Measurements from ENCODE around the gene ANKS3.

The ANKS3 gene

DNA sequence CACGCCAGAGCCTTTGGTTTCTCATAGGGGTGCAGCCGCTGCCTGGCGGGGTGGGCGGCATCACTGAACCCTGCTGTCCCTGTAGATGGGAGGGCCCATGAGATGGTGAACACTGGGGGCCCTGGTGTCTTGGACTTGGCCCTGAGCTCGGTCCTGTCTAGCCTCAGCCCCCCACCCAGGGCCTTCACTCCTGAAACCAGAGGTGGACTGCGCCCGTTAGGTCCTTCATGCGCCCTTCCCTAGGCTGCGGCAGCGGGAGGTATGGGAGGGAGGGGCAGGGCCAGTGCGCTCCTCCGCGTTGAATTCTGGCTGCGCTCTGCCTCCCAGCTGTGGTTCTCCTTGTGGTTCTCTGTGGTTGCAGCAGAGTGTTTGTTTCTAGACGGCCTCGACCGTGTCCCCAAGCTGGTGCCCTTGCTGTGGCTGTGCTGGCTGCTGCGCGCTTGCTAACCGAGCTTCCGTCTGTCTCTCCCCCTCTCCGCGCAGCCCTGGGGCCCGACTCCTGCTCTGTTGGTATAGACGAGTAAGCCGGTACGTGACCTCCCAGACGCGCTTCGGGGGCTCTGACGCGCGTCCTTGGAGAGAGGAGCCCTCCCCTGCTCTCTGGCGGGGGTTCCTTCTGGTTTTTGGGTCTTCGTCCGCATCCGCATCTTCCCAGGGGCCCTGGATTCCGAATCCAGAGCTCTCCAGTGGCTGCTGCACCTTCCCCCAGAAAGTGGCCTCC lies 48.1 kb downstream of the ANKS3 start:
- no peak for TF ChIP-seq TAF1 (IDR thresholded peaks at IDR 0.05; ENCODE audit: borderline replicate concordance, low read depth, low read length)
- no peak for TF ChIP-seq POLR2A (IDR thresholded peaks at IDR 0.05; ENCODE audit: low read depth, low read length)
- TF ChIP-seq POLR2AphosphoS5 (IDR thresholded peaks at IDR 0.05; ENCODE audit: low read depth, low read length), result no peak
- DNase-seq (ENCODE audit: insufficient read length) (no peak), FAIRE-seq (no peak)

- FAIRE-seq (no peak), DNase-seq (ENCODE audit: insufficient read length) (no peak)
- no peak for TF ChIP-seq POLR2AphosphoS5 (IDR thresholded peaks at IDR 0.05; ENCODE audit: low read depth, low read length)
- TF ChIP-seq POLR2A (IDR thresholded peaks at IDR 0.05; ENCODE audit: low read depth, low read length), result no peak
- no peak for TF ChIP-seq TAF1 (IDR thresholded peaks at IDR 0.05; ENCODE audit: borderline replicate concordance, low read depth, low read length)
These were observed 48.8 kb downstream of the ANKS3 start for GRCh38 chr16:4685292-4685691.

GRCh38 chr16:4684763-4685162 lies 49.3 kb downstream of the ANKS3 start:
- DNase-seq (ENCODE audit: insufficient read length) (no peak), FAIRE-seq (no peak)

DNA sequence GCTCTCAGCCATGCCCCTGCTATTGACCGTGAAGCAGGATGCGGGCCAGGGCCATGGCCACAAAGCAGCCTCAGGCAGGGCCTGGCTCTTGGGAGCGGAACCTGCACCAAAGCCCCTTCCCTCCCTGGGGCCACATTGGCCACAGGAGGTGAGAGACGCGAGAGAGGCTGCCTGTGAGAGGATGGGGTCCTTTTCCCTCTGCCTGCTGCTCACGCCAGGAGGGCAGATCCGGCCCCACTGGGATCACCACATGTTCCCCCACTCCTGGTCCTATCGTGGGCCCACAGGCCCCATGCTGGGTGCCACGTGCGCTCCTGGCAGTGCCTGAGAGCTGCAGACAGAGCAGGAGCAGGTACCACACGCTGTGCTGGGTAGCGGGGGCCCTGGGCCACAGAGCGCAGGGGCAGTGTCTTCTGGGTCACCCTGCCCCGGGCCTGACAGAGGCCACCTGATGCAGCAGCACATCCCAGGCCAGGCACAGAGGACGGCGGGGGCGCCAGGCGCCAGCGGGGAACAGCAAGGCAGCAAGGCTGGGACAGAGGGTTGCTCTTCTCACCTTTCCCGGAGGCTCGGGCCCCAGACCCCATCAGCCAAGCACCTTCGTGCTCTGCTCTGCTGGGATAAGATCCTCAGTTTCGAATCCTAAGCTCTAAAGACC lies 49.9 kb downstream of the ANKS3 start:
- no peak for DNase-seq (ENCODE audit: insufficient read length)
- no peak for TF ChIP-seq POLR2A (IDR thresholded peaks at IDR 0.05; ENCODE audit: low read depth, low read length)
- no peak for TF ChIP-seq TAF1 (IDR thresholded peaks at IDR 0.05; ENCODE audit: borderline replicate concordance, low read depth, low read length)
- no peak for TF ChIP-seq POLR2AphosphoS5 (IDR thresholded peaks at IDR 0.05; ENCODE audit: low read depth, low read length)
- FAIRE-seq, result no peak

More at GRCh38 chr16:4684763-4685162, 49.3 kb downstream of the ANKS3 start:
- no peak for TF ChIP-seq POLR2A (IDR thresholded peaks at IDR 0.05; ENCODE audit: low read depth, low read length)
- TF ChIP-seq POLR2AphosphoS5 (IDR thresholded peaks at IDR 0.05; ENCODE audit: low read depth, low read length), result no peak
- TF ChIP-seq TAF1 (IDR thresholded peaks at IDR 0.05; ENCODE audit: borderline replicate concordance, low read depth, low read length), result no peak

- FAIRE-seq, result no peak
- no peak for DNase-seq (ENCODE audit: insufficient read length)
- TF ChIP-seq TAF1 (IDR thresholded peaks at IDR 0.05; ENCODE audit: borderline replicate concordance, low read depth, low read length) (no peak), POLR2A (IDR thresholded peaks at IDR 0.05; ENCODE audit: low read depth, low read length) (no peak), POLR2AphosphoS5 (IDR thresholded peaks at IDR 0.05; ENCODE audit: low read depth, low read length) (no peak)
These were observed 50.6 kb downstream of the ANKS3 start for GRCh38 chr16:4683255-4684057.

DNA sequence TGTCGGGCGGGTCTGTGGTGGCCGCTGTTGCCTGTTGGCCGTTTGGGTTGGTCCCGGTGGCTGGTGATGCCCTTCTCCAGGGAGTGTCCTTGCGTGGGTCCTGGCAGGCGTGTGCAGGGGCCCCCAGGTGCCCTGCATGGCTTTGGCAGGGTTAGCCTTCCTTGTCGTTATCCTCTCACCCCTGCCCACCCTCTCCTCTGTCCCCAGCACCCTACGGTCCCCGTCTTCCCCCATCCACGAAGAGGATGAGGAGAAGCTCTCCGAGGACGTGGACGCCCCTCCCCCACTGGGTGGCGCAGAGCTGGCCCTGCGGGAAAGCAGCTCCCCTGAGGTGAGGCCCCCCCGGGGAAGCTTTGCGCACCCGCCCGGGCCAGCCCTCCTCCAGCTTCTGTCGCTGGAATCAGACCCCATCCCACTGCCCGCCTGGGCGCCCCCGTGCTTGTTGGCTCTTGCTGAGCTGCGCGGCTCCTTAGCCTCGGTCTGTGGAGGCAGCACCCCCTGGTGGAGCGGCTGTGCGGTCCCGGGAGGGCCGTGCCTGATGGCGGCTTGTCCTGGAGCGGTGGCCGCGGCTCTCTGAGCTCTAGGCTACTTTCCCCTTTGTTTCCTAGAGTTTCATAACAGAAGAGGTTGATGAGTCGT lies 51.3 kb downstream of the ANKS3 start:
- DNase-seq (ENCODE audit: insufficient read length), result no peak
- no peak for FAIRE-seq
- TF ChIP-seq TAF1 (IDR thresholded peaks at IDR 0.05; ENCODE audit: borderline replicate concordance, low read depth, low read length) (no peak), POLR2A (IDR thresholded peaks at IDR 0.05; ENCODE audit: low read depth, low read length) (no peak), POLR2AphosphoS5 (IDR thresholded peaks at IDR 0.05; ENCODE audit: low read depth, low read length) (no peak)

- DNase-seq (ENCODE audit: insufficient read length) (no peak), FAIRE-seq (no peak)
- no peak for TF ChIP-seq TAF1 (IDR thresholded peaks at IDR 0.05; ENCODE audit: borderline replicate concordance, low read depth, low read length)
- TF ChIP-seq POLR2AphosphoS5 (IDR thresholded peaks at IDR 0.05; ENCODE audit: low read depth, low read length), result no peak
- no peak for TF ChIP-seq POLR2A (IDR thresholded peaks at IDR 0.05; ENCODE audit: low read depth, low read length)
These were observed 51.9 kb downstream of the ANKS3 start for GRCh38 chr16:4682084-4682591.

DNA sequence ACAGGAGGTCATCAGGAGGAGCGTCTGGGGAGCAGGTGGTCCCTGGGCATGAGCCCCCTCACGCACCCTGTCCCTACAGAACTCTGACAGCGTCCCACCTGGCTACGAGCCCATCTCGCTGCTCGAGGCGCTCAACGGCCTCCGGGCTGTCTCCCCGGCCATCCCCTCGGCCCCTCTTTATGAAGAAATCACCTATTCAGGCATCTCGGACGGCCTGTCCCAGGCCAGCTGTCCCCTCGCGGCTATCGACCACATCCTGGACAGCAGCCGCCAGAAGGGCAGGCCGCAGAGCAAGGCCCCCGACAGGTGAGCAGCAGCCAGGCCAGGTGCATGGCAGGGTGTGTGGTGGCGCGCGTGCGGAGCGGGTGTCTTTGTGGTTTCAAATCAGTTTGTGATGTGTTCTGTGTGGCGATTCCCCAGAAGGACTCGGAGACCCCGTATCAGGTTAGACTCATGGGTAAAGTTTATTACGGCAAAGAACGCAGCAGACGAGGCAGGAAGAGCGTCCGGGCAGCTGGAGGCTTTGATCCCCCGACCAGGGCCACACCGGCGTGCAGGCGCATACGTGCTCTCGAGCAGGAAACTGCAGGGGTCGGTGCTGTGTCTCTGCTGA lies 52.5 kb downstream of the ANKS3 start:
- TF ChIP-seq POLR2AphosphoS5 (IDR thresholded peaks at IDR 0.05; ENCODE audit: low read depth, low read length), result no peak
- no peak for TF ChIP-seq TAF1 (IDR thresholded peaks at IDR 0.05; ENCODE audit: borderline replicate concordance, low read depth, low read length)
- TF ChIP-seq POLR2A (IDR thresholded peaks at IDR 0.05; ENCODE audit: low read depth, low read length), result no peak
- FAIRE-seq, result no peak
- DNase-seq (ENCODE audit: insufficient read length), result no peak

DNA sequence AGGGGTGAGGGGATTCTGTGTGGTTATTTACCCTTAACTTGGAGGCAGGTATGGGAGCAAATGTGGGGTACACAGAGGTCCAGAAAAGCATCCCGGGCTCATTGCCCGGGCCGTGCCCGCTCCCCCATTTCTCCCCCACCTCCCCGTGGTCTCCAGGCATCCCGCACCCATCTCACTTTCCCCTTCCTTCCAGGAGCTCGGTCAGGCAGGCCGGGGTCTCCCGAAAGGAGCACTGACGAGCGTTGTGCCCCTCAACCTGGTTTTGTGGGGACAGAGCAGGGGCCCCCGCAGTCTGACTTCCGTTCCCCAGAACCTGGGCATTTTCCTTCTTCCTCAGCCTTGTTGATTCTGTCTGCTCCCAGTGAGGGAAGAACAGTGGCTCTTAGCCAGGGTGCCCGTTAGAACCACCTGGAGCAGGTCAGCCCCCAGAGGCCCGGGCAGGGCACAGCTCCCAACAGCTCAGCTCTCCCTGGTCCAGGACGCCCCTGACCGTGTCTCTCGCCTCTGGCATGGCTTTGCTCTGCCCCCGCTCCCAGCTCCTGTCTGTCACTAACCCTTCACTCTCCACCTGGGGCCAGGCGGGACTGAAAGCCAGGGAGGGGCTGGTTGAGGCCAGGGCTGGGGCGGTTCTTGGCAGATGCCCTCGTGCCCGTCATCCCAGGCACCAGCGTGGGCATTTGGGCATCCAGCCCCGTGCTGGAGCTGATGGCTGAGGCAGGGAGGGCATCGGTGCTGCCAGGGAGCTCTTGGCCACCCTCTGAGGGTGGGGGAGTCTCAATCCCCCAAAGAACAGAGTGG lies 53.2 kb downstream of the ANKS3 start:
- no peak for TF ChIP-seq TAF1 (IDR thresholded peaks at IDR 0.05; ENCODE audit: borderline replicate concordance, low read depth, low read length)
- no peak for TF ChIP-seq POLR2AphosphoS5 (IDR thresholded peaks at IDR 0.05; ENCODE audit: low read depth, low read length)
- TF ChIP-seq POLR2A (IDR thresholded peaks at IDR 0.05; ENCODE audit: low read depth, low read length), result no peak
- DNase-seq (ENCODE audit: insufficient read length) (no peak), FAIRE-seq (no peak)

All from GM12892 (cell line).